Fibroblast of peridontal ligament (primary cell): ENCODE measurements around the gene CIT.
A peak's percentile ranks its signal among the peaks of the same experiment; 100 is the strongest.
"Not testable (repeated sequence)": the region's sequence is repeated elsewhere in the genome, so short reads cannot be mapped to it uniquely, and the experiment has no call there.

ENCODE experiments used
- DNase-seq: peaks from one replicate; pipeline ENCODE4 v3.0.0-alpha.2; 2010; ENCODE audit errors: extremely low read depth

CIT gene

GRCh38 chr12:119876761-119877638 lies at the start of gene CIT:
Gene CIT (minus strand): TSS chr12:119877320. CDS start chr12:119876168, 1,152 bp downstream.
- DNase-seq = peak; percentile 95

- no peak for DNase-seq
Observed at GRCh38 chr12:119925269-119925668, 48.1 kb upstream of the CIT start.

GRCh38 chr12:119920064-119920463 lies 42.9 kb upstream of the CIT start:
- no peak for DNase-seq

GRCh38 chr12:119915894-119916510 lies 38.9 kb upstream of the CIT start:
- no peak for DNase-seq

- peak; percentile 32 for DNase-seq
Observed at GRCh38 chr12:119914666-119915065, 37.5 kb upstream of the CIT start.

- no peak for DNase-seq
Observed at GRCh38 chr12:119913536-119914330, 36.6 kb upstream of the CIT start.

- DNase-seq = peak; percentile 78
Observed at GRCh38 chr12:119911182-119911581, 34.1 kb upstream of the CIT start.

- DNase-seq = no peak
Observed at GRCh38 chr12:119910586-119910985, 33.5 kb upstream of the CIT start.

- DNase-seq = peak; percentile 83
Observed at GRCh38 chr12:119902084-119902509, 25.0 kb upstream of the CIT start.

GRCh38 chr12:119901670-119902069 lies 24.6 kb upstream of the CIT start:
- no peak for DNase-seq

- DNase-seq = no peak
Observed at GRCh38 chr12:119894916-119895315, 17.8 kb upstream of the CIT start.

- DNase-seq = not testable (repeated sequence)
Observed at GRCh38 chr12:119892611-119893010, 15.5 kb upstream of the CIT start.

- DNase-seq = no peak
Observed at GRCh38 chr12:119885549-119885948, 8.4 kb upstream of the CIT start.

GRCh38 chr12:119883791-119884190 lies 6.7 kb upstream of the CIT start:
- DNase-seq = not testable (repeated sequence)

- no peak for DNase-seq
Observed at GRCh38 chr12:119883237-119883636, 6.1 kb upstream of the CIT start.

GRCh38 chr12:119877639-119877948 lies 474 bp upstream of the CIT start:
- no peak for DNase-seq

GRCh38 chr12:119870457-119870856 lies 6.7 kb downstream of the CIT start:
- DNase-seq = peak; percentile 62

- peak; percentile 95 for DNase-seq
Observed at GRCh38 chr12:119869720-119870119, 7.4 kb downstream of the CIT start.

- peak; percentile 87 for DNase-seq
Observed at GRCh38 chr12:119868992-119869391, 8.1 kb downstream of the CIT start.

GRCh38 chr12:119864591-119864990 lies 12.5 kb downstream of the CIT start:
- no peak for DNase-seq

GRCh38 chr12:119859241-119859640 lies 17.9 kb downstream of the CIT start:
- no peak for DNase-seq

GRCh38 chr12:119857041-119857591 lies 20.0 kb downstream of the CIT start:
- no peak for DNase-seq
